GM12801 (cell line): ENCODE measurements around the gene IFNGR1.

ENCODE experiments used
- TF ChIP-seq, protein P1 (sequence below): IDR thresholded peaks from one replicate; pipeline ENCODE4 v1.5.1; 2011; ENCODE audit warnings: control low read depth; ENCODE audit not compliant: insufficient read length; ENCODE audit errors: extremely low read depth

Gene IFNGR1

DNA sequence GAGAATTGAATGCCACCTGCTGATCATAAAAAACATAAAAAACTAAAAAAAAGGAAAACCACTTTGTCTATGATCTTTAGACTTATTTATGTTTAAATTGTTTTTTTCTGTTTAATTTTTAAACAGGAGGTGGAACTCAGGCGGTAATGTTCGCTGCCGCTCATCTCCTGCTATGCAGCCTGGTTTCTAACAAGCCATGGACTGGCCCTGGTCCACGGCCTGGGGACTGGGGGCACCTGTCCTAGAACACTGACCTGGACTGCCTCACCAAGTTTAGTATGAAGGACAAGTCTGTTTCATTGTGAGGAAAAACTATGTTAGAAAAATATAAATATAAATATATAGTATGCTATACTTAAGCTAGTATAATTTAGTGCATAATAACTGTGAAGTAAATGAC, 27.0 kb upstream of the IFNGR1 start:
- TF ChIP-seq, protein P1, sequence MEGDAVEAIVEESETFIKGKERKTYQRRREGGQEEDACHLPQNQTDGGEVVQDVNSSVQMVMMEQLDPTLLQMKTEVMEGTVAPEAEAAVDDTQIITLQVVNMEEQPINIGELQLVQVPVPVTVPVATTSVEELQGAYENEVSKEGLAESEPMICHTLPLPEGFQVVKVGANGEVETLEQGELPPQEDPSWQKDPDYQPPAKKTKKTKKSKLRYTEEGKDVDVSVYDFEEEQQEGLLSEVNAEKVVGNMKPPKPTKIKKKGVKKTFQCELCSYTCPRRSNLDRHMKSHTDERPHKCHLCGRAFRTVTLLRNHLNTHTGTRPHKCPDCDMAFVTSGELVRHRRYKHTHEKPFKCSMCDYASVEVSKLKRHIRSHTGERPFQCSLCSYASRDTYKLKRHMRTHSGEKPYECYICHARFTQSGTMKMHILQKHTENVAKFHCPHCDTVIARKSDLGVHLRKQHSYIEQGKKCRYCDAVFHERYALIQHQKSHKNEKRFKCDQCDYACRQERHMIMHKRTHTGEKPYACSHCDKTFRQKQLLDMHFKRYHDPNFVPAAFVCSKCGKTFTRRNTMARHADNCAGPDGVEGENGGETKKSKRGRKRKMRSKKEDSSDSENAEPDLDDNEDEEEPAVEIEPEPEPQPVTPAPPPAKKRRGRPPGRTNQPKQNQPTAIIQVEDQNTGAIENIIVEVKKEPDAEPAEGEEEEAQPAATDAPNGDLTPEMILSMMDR: no peak

DNA sequence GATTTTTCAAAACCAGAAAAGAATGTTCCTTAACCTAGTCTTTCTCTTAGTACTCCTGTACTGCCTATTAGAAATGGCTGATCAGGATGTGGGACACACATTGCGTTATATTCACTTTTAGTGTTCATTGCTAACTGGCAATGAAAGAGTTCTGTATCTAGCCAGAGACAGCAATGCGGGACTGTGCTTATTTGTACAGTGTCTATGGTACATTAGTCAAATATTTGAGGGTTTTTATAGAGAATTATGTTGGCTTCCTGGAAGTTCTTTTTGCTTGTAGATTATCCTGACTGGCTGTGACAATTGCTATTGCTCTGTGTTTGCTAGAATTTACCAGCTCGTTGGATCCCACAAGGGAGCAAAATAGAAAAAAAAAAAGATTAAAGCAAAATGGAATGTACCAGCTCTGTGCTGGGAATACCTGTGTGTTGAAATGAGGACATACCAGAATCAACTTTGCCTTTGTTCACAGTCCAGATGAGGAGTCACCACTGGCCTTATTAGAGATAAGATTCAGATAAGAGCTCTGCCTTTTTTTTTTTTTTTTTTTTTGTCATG, 22.4 kb upstream of the IFNGR1 start:
- TF ChIP-seq, protein P1: no peak

DNA sequence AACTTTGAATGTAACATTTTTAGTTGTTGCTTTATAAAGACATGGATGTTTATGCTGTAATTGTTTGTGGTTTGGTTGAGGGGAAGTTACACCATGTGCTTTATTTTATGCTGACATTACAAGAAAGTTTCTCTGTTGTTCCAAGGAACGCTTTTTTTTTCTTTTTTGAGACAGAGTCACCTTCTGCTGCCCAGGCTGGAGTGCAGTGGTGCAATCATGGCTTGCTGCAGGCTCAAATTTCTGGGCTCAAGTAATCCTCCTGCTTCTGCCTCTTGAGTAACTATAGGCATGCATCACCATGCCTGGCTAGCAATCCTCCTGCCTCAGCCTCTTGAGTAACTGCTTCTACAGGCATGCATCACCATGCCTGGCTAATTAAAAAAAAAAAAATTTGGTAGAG, 21.0 kb upstream of the IFNGR1 start:
- TF ChIP-seq, protein P1: no peak

DNA sequence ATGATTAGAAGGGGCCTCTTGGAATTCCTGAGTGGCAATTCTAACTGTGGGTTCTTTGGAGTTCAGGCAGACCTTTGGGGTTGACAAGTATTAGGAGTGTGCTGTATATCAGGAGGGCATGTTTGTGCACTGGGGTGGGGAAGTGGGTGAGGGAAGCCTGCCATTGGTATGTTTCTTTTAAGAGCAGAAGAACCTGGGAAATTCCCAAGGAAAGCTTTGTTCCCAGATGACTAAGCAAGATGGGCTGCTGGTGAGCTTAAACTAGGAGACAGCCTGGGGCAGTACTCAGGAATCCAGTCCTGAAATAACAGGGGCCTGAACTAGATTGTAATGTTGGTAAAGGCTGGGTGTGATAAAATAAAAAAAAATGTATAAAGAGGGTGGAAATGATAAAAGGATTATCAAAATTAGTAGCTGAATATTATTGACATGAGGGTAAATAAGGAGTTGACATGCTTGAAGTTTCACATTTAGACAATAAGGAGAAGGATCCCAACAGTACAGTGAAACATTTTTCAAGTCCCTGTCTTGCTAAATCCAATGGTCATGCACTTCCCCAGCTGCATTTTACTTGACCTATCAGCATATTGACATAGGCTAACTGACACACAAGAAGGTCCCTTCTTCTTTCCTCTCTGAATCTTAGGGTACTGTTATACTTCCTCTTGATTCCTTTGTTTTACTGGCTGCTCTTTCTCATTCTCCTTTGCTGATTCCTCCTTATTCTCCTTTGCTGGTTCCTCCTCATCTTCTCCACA, 18.4 kb upstream of the IFNGR1 start:
- TF ChIP-seq, protein P1: no peak

DNA sequence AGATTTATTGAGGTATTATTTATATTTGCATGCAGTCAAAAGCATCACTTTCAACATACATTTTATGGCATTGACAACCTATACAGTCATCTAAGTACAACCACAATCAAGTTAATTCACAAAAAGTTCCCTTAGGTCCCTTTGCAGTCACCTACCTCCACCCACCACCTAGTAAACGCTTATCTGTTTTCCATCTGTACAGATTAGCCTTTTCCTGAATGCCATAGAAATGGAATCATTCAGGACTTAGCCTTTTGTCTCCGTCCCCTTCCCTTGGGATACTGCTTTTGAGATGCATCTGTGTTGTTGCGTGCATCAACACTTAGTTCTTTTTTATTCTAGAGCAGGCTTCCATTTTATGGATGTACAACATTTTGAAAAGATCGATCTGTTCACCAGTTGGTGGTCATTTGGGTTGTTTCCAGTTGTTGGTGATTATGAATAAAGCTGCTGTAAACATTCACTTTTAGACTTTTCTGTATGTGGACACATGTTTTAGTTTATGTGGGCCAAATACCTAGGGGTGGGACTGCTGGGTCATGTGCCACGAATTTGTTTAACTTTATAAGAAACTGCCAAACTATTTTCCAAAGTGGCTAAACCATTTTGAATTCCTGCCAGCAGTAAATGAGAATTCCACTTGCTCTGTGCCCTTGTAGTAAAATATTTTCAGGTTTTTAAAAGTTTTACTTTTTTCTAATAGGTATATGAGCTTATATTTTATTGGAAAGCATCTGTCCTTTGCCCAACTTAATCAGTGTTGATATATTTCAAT, 17.6 kb upstream of the IFNGR1 start:
- TF ChIP-seq, protein P1: no peak

DNA sequence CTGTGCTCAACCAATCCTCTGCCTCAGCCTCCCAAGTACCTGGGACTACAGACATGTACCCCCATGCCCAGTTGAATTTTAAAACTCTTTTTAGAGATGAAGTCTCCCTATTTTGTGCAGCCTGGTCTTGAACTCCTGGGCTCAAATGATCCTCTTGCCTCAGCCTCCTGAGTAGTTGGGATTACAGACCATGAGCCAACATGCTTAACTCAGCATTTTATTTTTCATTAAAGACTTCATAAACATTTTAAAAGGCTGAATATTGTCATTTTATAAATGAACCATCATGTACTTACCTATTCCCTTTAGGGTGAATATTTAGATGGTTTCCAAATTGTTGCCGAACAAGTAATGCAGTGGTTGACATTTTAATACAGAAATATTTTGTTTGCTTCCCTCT, 16.5 kb upstream of the IFNGR1 start:
- TF ChIP-seq, protein P1: no peak
